Activated naive CD4-positive, alpha-beta T cell (primary cell): ENCODE results near the gene RNLS.

Experiments
- DNase-seq, 4 experiments: peaks; one replicate each; lab custom pipeline; 2025; lab: John Stamatoyannopoulos, UW

RNLS gene

DNA sequence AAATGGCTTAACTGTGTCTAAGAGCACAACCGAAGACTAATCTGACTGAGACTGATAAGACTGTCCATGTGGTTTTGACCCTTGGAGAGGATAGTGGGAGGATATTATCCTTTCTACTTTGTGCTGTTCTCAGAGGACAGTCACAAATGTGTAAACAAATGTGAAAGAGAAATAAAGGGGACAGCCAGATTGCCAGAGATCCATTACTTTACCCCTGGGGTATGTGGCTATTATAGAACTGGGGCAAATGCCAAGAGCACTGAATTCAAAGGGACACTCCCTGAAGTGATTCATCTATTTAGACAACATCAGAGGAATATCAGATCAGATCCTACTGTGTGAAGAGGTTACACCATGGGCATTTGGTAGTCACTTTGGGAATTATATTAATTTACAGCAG, 154.7 kb downstream of the RNLS start:
- no peak for DNase-seq

DNA sequence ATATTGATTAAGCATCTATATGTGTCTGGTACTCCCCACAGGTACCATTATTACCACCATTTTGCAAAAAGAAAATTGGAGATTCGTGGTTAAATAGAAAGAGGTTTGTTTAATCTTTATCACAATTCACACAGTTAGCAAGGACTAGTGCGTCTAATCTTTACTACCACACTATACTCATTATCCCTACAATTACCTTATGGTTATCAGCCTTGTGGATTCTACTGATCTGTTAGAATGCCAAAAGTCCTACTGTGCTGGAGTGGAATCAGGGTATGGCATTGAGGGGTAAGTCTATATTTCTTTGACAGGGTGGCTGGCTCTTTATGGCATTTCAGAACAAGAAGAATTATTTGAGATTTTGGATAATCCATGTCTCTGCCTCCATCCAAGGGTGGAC, 156.1 kb downstream of the RNLS start:
- DNase-seq = no peak

GRCh38 chr10:88424881-88425280, 158.2 kb downstream of the RNLS start:
- no peak for DNase-seq

DNA sequence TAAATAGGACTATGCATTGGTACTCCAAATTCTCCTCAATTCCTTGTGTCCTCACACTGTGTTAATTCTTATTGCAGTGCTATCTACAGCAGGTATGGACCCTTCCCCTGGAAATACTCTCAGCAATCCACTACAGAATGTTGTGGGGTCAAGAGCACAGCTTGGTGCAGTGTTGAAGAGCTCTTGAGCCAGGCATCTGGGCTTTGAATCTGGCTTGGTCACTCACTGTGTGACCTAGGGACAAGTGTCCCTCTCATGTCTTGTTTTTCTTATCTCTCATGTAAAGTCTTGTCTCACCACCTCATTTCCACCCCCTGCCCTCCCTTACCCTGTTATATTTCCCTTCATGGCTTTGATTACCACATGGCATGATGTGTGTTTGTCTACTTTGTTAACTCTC, 159.4 kb downstream of the RNLS start:
- DNase-seq = no peak

DNA sequence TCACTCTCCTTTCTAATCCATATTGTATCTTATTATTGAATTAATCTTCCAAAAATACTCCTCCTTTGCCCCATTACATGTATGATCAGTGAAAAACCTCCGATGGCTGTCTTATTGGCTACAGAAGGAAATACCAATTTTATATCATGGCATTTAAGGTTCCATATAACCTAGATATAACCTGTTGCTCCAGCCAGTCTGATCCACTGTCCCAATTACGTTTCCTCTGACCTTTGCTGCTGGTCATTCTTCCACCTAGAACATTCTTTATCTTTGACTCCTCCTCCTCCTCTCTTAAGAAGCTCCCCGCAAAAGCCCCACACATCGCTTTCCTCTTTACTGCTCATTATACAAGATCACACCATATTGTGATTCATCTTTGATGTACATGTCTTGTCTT, 161.5 kb downstream of the RNLS start:
- no peak for DNase-seq

GRCh38 chr10:88418871-88419270, 164.2 kb downstream of the RNLS start:
- no peak for DNase-seq

DNA sequence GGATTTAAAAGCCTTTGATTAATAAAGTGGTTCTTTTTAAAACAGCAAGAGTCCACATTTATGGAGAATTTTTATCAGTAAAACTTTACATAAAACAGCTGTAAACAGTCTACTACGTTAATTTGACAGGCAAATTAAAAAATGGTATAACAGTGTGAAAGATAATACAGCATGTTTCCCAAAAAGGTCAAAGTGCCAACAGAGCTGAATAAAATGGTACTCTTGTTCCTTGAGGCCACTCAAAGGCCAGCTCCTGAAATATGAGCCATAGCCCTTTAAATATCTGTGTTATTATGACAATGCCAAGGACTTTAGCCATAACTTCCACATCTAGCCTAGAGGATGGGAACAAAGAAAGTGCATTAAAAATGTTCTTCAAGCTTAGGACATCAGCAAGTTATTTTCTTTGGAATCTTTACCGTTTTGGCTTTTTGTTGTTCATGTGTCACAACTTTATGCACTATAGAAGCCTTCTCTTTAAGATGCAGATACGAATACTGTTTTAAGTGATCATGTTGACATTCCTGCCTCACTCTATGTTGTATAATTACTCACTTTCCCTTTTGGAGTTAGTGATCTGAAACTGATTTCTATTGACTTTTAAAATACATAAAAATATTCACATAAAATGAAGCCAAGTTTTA, 165.6 kb downstream of the RNLS start:
- no peak for DNase-seq

- no peak for DNase-seq
Measured at GRCh38 chr10:88416801-88417200, 166.3 kb downstream of the RNLS start.

DNA sequence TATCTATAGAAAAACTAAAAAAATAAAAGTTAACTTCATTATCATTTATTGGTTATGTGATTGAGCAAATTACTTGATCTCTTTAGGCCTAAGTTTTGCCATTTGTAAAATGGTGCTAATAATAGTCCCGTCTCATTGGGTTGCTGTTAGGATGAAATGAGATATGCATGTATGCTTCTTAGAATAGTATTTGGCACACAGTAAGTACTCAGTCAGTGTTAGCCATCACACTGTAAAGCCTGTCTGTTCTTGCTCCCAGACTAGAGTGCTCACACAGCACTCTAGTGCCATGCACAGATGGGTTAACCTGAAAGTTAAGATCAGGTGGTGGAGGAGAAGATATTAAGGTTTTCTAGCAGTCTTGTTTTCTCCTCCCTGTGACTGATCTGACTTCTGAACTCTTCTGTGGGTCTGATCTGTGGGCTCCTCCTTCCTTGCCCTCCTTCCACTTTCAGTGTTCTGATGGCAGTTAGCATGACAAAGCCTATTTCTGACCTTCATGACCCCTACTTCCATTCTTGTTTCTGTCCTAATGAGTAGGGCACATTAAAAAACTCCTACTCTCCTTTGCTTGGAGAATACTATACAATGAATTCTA, 167.5 kb downstream of the RNLS start:
- no peak for DNase-seq

GRCh38 chr10:88413412-88413811, 169.7 kb downstream of the RNLS start:
- no peak for DNase-seq

DNA sequence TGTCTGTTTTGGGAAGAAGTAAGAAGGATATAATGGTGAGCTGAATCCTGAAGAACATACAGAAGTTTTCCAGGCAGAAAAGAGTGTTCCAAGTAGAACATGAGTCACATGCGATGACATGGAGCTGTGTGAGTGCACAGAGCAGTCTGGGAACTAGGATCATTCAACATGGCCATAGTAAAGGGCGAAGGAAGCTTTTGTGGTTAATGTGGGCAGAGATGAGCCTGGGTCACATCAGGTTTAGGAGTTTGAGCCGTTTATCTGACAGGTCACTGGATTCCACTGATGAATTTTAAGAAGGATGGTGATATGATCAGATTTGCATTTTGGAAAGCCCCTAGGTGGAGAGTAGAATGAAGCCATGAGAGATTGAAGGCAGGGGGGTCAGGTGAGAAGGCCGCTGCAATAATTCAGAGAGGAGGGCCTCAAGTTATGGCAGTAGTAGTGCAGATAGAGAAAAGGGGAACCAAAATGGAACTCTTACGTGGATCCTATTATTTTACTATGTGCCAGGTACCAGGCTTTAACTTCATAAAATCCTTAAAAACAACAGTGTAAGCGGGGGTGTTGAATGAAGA, 171.3 kb downstream of the RNLS start:
- no peak for DNase-seq

- DNase-seq = no peak
Measured at GRCh38 chr10:88409824-88410223, 173.3 kb downstream of the RNLS start.

DNA sequence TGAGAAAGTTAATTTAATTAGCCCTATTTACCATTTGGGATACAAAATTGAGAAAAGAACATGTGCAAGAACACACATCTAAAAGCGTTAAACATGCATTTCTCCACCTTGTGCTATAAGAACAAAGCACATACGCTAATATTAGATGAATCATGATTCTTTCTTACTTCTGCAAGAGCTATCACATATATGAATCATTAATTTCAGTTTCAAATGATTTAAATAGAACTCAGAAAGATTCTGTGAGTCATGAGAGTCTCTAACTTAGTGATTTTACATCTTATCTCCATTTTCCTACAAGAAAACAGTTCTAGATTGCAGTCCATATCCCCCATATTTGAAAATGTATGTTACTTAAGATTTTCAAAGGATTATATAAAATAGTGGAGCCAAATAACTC, 173.9 kb downstream of the RNLS start:
- DNase-seq = no peak

DNA sequence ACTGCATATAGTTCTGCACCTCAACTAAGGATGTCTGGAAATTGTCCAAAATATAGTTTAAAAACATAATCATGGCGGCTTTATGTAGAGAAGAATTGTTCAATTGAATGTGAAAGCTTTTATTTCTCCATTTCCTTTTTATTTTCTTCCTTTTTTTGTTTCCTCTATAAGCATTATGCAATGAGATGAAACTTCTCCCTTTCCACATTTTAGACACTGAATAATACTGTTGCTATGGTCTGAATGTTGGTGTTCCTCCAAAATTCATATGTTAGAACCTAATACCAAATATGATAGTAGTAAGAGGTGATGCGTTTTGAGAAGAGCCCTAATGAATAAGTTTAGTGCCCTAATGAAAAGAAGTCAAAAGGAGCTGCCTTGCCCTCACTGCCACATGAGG, 175.0 kb downstream of the RNLS start:
- no peak for DNase-seq

DNA sequence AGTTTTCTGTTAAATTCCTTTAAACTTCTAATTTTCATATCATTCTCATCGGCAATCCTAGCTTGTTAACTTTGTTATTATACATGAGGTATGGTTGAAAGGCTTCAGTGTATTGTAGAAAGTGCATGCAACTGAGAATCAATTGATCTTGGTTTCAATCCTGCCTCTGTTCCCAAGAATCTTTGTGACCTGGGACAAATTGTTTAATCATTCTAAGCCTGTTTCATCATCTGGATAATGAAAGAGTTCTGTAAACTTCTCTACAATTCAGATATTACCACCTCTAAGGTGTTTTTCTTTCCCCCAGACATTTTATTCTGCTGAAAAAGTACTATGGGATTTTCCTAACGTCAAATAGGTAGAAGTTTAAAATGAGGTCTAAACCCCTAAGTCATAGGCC, 179.0 kb downstream of the RNLS start:
- DNase-seq = no peak

DNA sequence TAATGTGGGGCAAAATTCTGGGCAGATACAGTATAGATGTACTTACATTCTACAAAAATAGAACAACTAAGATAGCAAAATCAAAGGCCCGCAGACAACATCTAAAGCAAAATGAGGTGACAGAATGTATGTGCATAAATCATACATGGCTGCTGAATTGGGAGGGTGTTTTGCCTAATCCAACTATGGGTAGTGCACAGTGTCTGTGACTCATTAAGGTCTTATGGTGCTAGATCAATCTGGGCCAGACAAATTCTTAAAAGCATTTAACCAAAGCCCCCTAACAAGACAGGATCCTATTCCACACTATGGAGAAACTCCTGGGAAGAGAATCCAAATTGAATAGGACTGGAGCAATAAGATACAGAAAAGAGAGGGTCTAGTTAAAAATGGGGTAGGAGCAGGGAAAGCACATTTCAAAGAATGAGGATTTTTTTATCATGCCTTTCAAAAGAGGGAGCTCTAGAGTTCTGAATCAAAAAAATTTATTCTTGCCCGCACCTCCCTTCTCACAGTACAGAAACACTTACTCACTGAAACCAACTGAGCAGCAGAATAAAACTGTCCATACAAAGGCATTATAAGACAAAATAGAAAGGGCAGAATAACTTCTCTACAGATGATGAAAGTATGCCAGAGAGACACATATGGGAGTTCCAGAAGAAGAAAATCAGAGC, 181.3 kb downstream of the RNLS start:
- DNase-seq = no peak

DNA sequence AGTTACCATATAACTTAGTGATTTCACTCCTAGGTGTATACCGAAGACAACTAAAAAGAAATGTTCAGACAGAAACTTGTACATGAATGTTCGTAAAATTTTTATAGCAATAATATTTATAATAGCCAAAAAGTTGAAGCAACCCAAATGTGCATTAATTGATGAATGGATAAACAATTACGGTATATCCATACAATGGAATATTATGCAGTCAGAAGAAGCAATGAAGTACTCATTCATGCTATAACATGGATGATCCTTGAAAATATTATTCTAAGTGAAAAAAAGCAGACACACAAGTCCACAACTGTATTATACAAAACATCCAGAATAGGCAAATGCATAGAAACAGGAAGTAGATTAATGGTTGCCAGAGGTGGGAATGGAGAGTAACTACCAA, 183.9 kb downstream of the RNLS start:
- no peak for DNase-seq

DNA sequence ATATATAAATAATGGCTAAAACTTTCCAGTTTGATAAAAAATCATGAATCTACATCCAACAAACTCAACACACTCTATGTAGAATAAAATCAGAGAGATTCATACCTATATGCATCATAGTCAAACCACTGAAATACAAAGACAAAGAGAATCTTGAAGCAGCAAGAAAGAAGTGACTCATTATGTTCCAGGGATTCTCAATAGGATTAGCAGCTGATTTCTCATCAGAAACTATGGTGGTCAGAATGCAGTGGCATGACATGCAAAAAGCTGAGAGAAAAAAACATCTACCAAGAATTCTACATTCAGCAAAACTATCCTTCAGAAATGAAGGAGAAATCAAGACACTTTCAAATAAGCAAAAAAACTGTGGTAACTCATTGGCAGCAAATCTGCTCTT, 187.4 kb downstream of the RNLS start:
- no peak for DNase-seq

GRCh38 chr10:88392222-88392621, 190.9 kb downstream of the RNLS start:
- no peak for DNase-seq

DNA sequence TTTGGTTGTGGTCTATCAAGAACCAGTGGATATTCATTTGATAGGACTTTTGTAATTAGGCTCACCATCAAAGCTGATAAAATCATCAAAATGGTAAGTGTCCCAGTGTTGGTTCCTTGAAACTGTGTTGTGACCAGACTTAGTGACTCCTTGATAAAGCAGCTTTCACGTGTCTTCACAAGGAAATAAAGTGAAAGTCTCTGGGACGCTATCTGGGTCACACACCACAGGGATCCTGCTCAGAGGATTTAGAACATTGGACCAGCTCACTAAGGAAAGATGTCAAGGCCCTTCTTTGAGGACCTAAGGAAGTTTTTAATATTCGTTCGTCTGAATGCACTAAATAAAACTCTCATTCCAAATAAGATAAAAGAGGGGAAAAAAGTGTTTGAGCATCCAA, 193.1 kb downstream of the RNLS start:
- no peak for DNase-seq

DNA sequence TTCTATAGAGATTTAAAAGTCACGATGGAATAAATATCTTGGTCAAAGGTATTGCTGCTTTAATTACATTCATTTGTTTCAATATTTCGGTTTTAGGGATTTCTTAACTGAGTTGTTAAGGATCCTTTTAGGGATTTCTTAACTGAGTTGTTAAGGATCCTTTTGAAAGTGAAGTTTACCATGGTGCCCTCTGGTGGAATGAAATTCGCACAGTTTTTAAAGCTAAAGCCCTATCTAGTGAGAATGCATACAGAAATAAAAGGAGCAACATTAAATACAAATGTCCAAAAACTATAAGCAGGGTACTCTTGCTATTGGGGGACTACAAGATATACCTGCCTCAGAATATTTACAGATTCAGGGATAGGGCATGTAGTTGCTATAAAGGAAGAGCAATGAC, 193.7 kb downstream of the RNLS start:
- DNase-seq = no peak

DNA sequence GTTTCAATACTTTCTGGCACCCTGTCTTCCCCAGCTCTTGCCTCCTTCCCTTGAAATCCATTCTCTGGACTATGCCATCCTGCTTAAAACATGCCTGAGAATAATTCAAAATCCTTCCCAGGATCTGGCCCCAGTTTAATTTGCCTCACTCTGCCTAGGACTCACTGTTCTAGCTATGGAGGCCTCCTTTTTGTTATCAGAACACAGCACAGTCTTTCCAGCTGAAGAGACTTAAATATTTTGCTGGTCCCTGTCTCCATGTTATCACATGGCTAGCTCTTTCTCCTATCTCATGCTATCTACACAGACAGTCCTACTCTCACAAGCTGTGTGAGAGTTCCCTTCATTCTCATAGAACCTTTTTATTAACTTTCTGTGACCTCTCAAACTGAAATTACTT, 194.8 kb downstream of the RNLS start:
- DNase-seq = no peak
